RPMI8226 (cell line): ENCODE data around the gene SPON1.
"Not testable (repeated sequence)": the region's sequence is repeated elsewhere in the genome, so short reads cannot be mapped to it uniquely, and the experiment has no call there.

Experiments
- DNase-seq: peaks from one replicate; pipeline ENCODE4 v3.0.0-alpha.2; 2015

The SPON1 gene

DNA sequence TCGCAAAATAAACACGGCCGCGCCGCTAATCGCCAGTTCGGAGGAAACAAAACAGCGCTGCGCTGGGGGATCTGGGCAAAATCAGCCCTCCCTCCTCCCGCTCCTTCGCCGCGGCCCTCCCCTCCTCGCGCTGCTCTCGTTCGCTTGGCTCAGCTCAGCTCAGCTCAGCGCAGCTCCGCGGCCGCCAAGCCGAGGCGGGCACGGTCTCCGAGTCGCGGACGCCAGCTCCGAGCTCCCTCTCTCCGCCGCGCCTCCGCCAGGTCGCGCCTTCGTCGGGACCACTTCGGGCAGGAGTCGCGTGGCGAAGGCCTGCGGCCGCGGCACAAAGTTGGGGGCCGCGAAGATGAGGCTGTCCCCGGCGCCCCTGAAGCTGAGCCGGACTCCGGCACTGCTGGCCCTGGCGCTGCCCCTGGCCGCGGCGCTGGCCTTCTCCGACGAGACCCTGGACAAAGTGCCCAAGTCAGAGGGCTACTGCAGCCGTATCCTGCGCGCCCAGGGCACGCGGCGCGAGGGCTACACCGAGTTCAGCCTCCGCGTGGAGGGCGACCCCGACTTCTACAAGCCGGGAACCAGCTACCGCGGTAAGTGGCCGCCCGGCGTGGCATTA, at the start of gene SPON1:
Gene SPON1 (plus strand): TSS at position 162 of the 607 bp plus-strand sequence. CDS start 182 bp downstream, at position 344.
- peak; percentile 4 for DNase-seq

GRCh38 chr11:13917264-13917663, 45.3 kb upstream of the SPON1 start:
- no peak for DNase-seq

- no peak for DNase-seq
These were observed 44.6 kb upstream of the SPON1 start for GRCh38 chr11:13917904-13918303.

- DNase-seq: no peak
These were observed 41.8 kb upstream of the SPON1 start for GRCh38 chr11:13920756-13921155.

DNA sequence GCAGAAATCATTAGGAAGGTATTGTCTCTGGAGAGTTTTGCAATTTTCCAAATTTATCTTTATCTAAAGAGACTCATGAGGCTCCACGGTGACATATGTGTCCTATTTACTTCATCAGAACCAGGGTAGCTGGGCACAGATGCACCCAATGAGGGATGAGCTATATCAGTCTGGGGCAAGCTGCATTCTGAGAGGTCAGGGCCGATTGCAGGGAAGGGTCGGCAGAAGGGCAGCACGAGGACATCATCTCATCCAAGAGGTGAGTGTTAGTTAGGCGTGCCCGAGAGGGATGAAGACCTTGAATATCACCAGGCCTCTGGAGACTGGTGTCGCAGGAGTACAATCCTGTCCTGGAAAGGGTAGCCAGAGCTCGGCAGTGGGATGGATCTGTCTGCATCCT, 41.0 kb upstream of the SPON1 start:
- no peak for DNase-seq

- DNase-seq: no peak
These were observed 39.3 kb upstream of the SPON1 start for GRCh38 chr11:13923182-13923581.

DNA sequence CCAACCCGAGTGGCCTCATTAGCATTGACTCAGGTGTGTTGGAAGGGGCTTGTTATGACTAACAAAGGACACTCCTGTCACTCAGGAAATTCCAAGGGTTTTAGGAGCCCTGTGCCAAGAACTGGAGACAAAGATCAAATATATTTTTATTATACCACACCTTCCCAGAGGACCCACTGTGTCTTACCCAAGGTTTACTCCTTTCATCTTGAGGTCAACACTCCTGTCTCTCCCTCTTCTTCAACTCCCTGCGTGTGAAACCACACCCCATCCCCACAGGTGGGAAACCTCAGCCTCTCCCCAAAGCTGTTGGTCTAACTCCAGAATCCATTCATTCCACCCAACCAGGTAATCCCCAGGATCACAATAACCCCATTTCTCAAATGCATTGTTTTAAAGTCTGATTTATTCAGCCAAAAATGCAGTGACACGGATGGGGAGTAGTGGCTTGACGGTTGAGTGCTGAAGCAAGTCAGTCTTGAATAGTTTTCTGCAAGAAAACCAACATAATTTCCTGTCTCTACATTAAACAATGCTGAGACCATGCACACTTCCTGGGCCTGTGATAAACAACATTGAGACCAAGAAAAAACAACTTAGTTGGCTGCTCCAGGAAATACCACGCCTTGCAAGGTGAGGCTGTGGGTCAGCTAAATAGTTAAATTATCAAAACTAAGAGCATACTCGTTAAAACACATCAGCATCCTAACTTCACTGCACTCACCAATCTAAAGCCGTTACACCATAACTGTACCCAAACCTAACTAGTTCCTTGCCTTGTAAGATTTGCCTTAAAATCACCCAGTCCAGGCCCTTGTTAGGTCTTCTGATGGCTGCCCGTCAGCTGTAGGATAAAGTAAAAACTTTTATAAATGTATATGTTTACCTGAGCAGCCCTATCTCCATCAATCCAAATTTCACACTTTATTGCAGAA, 38.5 kb upstream of the SPON1 start:
- no peak for DNase-seq

DNA sequence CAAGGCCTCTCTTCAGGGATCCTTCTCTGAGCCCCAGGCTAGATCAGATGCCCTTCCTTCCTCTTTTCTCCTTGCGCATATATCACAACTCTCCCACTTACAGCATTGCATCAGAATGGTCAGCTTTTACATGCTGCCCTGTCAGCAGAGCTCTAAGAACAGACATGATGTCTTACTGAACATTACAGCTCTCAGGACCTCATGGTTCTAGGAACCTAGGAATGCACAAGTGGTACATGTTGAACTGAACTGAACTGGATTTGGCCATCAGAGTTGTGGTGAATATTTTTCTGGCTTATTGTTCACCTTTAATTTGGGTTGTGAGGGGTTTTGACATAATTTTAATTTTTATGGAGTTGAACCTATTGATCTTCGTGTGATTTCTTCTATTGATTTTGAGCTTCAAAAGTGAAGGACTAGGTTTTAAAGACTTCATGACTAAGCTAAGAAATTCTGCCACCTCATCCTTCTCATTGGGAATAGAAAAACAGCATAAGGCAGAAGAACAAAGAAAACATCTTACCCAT, 37.7 kb upstream of the SPON1 start:
- DNase-seq: no peak

DNA sequence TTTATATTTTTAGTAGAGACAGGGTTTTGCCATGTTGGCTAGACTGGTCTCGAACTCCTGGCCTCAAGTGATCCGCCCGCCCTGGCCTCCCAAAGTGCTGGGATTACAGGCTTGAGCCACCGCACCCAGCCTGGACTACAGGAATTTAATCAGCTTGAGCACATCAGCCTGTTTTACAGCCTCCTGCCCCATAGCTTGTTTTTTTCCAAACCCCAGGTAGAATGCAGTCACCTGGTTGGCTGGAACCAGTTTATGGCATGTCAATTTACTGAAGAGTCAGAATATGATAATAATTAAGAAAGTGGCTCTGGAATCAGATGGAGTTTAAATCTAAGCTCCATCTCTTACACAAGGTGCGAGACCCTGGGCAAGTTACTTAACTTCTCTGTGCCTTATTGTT, 36.2 kb upstream of the SPON1 start:
- DNase-seq: not testable (repeated sequence)

DNA sequence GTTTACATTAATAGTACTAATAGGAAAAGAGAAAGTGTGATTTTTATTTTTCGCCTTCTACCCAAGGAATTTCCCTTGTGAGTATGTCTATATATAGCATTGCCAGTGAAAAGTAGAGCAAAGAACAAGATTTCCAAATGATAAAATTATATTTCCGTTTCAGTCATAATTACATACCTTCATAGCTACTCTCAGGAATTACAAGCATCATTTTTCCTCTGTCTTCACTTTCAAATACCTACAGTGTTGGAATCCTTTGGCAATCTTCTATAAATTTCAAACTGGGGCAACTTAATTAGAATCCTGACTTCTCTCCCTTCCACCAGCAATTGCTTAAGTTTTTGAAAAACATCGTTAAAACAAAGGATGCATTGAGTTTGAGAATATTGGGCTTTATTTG, 35.5 kb upstream of the SPON1 start:
- DNase-seq: no peak

GRCh38 chr11:13927481-13927880, 35.0 kb upstream of the SPON1 start:
- DNase-seq: no peak

GRCh38 chr11:13928566-13929251, 33.8 kb upstream of the SPON1 start:
- no peak for DNase-seq

- DNase-seq: no peak
These were observed 33.1 kb upstream of the SPON1 start for GRCh38 chr11:13929395-13929891.

DNA sequence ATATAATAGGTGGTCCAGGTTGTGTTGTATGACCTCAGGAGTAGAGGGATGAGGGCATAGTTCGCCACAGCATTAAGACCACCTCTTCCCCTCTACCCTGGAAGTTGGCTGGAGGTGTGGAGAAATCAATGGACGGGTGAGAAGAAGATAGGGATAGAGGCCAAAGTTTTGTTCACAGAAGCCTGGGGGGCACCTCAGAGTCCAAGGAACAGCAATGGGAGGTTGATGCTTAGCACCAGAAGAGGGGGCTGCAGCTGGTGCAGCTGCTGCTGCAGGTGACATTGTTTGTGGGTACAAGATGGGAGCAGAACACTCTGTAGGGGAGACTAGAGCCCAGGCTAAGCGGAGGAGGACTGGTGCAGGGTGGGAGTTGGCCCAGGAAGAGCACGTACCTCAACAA, 31.2 kb upstream of the SPON1 start:
- no peak for DNase-seq

GRCh38 chr11:13937154-13937553, 25.4 kb upstream of the SPON1 start:
- DNase-seq: not testable (repeated sequence)

GRCh38 chr11:13938829-13939228, 23.7 kb upstream of the SPON1 start:
- DNase-seq: not testable (repeated sequence)

DNA sequence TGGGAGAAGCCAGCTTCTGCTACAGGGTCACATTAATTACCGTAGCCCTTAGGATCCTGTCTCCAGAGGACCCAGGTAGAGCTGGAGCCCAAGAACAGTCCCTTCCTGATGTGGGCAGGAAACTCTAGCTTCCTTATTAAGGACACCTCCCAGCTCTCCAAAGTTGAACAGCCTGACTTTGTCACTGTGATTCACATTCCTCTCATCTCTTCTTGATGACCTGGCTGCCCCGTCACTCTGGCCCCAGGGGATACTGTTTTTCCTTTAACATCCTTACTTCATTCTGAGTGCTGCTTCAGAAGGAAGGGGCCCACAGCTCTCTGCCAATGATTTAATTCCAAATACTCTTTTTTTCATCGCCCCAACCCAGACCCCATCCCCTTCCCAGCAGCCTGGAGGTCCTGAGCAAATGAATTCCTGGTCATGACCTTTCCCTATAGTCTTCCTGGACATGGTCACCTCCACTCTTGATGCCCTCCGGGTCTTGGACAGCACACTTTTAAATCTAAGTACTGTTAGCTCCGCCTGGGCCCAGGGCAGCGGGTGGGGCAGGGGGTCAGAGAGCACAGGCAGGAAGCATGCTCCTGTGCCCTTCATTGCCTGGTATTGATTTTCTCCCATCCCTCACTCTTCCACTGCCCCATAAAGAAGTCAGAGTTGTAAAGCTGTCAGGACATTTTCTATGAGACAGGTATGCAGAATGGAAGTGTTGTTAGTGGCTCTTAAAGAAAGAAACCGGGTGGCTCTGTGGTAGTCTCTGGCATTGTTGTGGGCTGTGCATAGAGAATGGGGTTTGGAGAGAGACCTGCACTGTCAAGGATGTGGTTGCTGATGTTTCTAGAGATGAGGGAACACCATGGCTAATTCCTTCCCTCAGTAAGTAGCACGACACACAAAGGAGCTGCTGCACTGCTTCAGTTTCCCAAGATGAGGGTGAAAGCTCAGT, 22.3 kb upstream of the SPON1 start:
- no peak for DNase-seq

GRCh38 chr11:13940907-13941256, 21.6 kb upstream of the SPON1 start:
- DNase-seq: no peak

DNA sequence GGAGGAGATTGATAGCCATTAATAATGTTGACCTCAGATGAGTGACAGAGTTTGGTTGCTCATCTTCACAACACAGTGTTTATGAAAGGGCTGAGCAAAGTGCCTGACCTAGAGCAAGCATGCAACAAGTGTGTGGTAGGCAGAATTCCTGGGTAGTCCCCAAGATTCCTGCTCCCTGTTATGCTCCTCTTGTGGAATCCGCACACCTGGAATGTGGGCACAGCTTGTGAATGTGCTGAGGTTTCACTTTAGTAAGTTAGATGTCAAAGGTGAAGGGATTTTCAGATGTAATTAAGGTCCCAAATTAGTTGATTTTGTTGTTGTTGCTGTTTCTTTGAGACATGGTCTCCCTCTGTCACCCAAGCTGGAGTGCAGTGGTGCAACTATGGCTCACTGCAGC, 20.7 kb upstream of the SPON1 start:
- DNase-seq: no peak

GRCh38 chr11:13942378-13942777, 20.1 kb upstream of the SPON1 start:
- no peak for DNase-seq

DNA sequence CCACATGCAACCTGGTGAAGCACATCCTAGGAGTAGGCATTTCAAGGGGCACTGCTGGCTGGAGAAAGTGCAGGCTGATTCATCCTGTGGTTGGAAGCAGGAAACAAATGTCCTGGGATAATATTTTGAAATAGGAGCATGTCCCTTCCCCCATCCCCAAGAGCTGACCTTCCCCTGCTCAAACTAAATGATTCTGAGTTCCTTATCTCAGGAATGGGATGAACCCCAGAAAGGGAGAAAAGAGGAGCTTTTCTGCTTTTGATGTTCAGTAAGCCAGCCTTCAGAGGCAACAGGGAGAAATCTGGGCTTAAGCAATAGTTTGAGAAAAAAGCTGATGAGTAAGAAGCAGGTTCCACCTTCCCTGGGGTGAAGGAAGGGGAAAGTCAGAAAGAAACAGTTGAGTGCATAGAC, 19.5 kb upstream of the SPON1 start:
- no peak for DNase-seq

DNA sequence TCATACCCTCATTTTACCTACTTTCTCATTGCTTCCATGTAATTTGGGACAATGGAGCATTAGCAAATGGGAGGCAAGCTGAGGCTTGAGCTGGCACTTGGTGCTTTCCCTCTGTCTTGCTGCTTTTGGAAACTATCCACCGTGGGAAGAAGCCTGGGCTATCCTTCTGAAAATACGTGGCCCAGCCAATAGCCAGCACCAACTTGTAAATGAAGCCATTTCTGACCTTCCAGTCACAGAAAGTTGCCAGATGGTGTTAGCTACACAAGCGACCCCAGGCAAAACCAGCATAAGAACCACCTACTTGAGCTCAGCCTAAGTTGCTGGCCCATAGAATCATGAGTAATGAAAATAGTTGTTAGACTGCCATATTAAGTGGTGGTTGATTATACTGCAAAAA, 18.5 kb upstream of the SPON1 start:
- DNase-seq: no peak
